ENCODE measurements around the gene PNN.
"Not testable (repeated sequence)": the region's sequence is repeated elsewhere in the genome, so short reads cannot be mapped to it uniquely, and the experiment has no call there.

DNA sequence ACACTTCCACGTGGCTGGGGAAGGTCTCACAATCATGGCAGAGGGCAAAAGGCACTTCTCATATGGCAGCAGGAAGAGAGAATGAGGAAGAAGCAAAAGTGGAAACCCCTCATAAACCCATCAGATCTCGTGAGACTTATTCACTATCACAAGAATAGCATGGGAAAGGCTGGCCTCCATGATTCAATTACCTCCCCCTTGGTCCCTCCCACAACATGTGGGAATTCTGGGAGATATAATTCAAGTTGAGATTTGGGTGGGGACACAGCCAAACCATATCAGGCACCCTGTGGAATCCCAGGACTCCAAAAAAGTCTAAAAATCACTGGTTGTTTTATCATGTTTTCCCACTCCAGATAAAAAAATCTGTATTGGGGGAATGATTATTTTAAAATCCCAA lies 31.8 kb upstream of the PNN start:
- TF ChIP-seq, protein P1, sequence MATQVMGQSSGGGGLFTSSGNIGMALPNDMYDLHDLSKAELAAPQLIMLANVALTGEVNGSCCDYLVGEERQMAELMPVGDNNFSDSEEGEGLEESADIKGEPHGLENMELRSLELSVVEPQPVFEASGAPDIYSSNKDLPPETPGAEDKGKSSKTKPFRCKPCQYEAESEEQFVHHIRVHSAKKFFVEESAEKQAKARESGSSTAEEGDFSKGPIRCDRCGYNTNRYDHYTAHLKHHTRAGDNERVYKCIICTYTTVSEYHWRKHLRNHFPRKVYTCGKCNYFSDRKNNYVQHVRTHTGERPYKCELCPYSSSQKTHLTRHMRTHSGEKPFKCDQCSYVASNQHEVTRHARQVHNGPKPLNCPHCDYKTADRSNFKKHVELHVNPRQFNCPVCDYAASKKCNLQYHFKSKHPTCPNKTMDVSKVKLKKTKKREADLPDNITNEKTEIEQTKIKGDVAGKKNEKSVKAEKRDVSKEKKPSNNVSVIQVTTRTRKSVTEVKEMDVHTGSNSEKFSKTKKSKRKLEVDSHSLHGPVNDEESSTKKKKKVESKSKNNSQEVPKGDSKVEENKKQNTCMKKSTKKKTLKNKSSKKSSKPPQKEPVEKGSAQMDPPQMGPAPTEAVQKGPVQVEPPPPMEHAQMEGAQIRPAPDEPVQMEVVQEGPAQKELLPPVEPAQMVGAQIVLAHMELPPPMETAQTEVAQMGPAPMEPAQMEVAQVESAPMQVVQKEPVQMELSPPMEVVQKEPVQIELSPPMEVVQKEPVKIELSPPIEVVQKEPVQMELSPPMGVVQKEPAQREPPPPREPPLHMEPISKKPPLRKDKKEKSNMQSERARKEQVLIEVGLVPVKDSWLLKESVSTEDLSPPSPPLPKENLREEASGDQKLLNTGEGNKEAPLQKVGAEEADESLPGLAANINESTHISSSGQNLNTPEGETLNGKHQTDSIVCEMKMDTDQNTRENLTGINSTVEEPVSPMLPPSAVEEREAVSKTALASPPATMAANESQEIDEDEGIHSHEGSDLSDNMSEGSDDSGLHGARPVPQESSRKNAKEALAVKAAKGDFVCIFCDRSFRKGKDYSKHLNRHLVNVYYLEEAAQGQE (IDR thresholded peaks at IDR 0.05; ENCODE audit: borderline replicate concordance), result not testable (repeated sequence)
- TF ChIP-seq, protein P2, sequence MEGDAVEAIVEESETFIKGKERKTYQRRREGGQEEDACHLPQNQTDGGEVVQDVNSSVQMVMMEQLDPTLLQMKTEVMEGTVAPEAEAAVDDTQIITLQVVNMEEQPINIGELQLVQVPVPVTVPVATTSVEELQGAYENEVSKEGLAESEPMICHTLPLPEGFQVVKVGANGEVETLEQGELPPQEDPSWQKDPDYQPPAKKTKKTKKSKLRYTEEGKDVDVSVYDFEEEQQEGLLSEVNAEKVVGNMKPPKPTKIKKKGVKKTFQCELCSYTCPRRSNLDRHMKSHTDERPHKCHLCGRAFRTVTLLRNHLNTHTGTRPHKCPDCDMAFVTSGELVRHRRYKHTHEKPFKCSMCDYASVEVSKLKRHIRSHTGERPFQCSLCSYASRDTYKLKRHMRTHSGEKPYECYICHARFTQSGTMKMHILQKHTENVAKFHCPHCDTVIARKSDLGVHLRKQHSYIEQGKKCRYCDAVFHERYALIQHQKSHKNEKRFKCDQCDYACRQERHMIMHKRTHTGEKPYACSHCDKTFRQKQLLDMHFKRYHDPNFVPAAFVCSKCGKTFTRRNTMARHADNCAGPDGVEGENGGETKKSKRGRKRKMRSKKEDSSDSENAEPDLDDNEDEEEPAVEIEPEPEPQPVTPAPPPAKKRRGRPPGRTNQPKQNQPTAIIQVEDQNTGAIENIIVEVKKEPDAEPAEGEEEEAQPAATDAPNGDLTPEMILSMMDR (IDR thresholded peaks at IDR 0.05; ENCODE audit: poor library complexity, severe bottlenecking), result not testable (repeated sequence)
- not testable (repeated sequence) for TF ChIP-seq EP300 (conservative IDR thresholded peaks at IDR 0.05; ENCODE audit: poor library complexity, severe bottlenecking); TAF1 (IDR thresholded peaks at IDR 0.05; ENCODE audit: low read depth)

Measured in neural cell (in vitro differentiated cells).